GM12872 (cell line): ENCODE data around the gene RIPK1.

Experiments
- TF ChIP-seq, protein P1 (sequence below): IDR thresholded peaks from 3 replicates; pipeline ENCODE4 v1.5.1; 2011; ENCODE audit warnings: low read depth, mild to moderate bottlenecking, low read length, moderate library complexity; ENCODE audit not compliant: insufficient read depth

Gene RIPK1

DNA sequence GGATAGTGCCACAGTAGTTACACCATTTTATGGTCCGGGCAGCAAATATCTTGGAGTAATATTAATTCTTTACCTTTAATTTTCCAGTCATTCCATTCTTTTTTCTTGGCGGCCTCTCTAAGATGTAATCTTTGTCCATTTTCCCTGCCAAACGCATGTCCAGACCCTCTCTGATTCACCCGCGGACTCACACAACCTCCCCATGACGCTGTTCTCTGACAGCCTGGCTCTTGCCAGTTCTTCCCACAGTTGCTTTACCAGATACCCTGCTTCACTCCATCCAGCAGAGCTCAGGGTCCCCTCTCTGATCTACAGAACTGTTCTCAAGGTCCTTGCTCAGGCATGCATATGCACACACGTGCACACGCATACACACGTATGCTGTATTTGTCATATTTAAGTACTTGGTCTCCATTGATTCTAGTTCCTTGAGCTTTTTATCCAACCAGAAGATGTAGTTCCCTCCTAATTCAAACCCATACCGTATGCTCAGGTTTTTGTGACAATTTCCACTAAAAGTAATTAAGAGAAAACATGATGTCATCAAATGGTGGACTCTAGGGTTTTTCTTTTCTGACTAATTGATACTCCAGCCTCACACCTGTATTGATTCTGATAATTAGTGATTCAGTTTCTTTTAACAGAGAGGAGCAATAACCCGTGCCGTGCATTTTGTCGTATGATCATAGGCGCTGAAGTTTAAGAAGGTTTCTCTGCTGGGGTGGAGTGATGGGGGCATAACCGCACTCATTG lies 60.2 kb downstream of the RIPK1 start:
- TF ChIP-seq, protein P1, sequence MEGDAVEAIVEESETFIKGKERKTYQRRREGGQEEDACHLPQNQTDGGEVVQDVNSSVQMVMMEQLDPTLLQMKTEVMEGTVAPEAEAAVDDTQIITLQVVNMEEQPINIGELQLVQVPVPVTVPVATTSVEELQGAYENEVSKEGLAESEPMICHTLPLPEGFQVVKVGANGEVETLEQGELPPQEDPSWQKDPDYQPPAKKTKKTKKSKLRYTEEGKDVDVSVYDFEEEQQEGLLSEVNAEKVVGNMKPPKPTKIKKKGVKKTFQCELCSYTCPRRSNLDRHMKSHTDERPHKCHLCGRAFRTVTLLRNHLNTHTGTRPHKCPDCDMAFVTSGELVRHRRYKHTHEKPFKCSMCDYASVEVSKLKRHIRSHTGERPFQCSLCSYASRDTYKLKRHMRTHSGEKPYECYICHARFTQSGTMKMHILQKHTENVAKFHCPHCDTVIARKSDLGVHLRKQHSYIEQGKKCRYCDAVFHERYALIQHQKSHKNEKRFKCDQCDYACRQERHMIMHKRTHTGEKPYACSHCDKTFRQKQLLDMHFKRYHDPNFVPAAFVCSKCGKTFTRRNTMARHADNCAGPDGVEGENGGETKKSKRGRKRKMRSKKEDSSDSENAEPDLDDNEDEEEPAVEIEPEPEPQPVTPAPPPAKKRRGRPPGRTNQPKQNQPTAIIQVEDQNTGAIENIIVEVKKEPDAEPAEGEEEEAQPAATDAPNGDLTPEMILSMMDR: no peak

GRCh38 chr6:3131695-3132094 lies 63.4 kb downstream of the RIPK1 start:
- TF ChIP-seq, protein P1: no peak

GRCh38 chr6:3133515-3133914 lies 65.2 kb downstream of the RIPK1 start:
- TF ChIP-seq, protein P1: no peak

- TF ChIP-seq, protein P1: no peak
Observed at GRCh38 chr6:3135668-3136291, 67.5 kb downstream of the RIPK1 start.

DNA sequence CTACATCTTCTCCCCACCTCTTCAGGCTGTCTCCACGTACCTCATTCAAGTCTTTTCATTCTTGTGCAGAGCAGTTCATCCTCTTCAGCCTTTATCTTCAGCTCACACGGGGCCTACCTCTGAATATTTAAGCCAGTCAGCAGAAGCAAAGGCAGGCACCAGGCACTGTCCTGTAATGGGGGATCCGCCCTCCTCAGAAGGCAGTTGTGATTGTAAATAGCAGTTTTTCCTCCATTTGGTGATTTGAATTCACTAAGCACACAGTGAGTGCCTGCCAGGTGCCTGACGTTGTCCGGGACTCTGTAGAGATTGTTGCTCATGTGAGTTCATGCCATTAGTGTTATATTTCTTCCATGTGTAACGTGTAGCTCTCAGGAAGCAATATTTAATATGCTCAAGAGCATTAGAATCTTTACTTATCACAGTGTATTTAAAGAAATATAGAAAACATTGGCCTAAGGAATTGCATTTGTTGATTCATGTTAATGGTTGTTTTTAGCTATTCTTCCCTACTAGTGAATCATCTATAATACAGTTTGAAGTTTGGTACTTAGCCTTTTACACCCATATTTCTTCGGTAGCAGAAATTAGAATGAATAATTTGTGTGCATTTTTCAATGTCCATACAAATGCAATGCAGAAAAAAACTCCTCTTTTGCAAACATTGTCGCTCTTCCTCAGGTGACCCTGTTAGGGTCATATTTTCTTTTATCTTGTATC lies 68.2 kb downstream of the RIPK1 start:
- TF ChIP-seq, protein P1: no peak

- TF ChIP-seq, protein P1: no peak
Observed at GRCh38 chr6:3137057-3137777, 68.9 kb downstream of the RIPK1 start.

DNA sequence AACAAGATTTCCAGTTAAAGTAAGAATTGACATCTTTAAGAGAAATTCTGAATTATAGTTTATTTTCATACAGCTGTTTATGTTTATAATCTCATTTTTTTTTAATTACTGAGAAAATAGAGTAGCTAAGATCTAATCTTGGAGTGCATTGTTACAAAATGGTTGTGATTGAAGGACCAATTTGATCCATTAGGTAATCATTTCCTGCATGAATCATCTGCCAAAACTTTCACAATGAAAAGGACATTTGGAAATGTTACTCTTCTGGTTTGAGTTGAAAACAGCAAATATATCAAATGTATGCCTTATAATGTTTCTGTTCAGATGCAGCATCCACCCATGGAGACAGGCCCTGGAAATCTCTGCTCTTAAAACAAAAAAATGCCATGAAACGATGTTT lies 70.0 kb downstream of the RIPK1 start:
- TF ChIP-seq, protein P1: no peak
